Ishikawa (cell line): ENCODE measurements around the gene TRAPPC14.

Experiments used
- CEBPB ChIP-seq: IDR thresholded peaks from 2 replicates; pipeline ENCODE4 v1.6.1; 2012
- CREB1 ChIP-seq: IDR thresholded peaks from 2 replicates; pipeline ENCODE4 v1.6.1; 2012; ENCODE audit warnings: low read depth
- EGR1 ChIP-seq: IDR thresholded peaks from 2 replicates; pipeline ENCODE4 v1.6.1; 2012
- EP300 ChIP-seq: IDR thresholded peaks from 2 replicates; pipeline ENCODE4 v1.6.1; 2012; ENCODE audit warnings: borderline replicate concordance
- MAX ChIP-seq: IDR thresholded peaks from 2 replicates; pipeline ENCODE4 v1.6.1; 2012
- NFIC ChIP-seq: IDR thresholded peaks from 2 replicates; pipeline ENCODE4 v1.6.1; 2012
- TAF1 ChIP-seq: IDR thresholded peaks from 2 replicates; pipeline ENCODE4 v1.6.1; 2012; ENCODE audit warnings: low read depth, mild to moderate bottlenecking
- TCF12 ChIP-seq: IDR thresholded peaks from 2 replicates; pipeline ENCODE4 v1.6.1; 2012; ENCODE audit warnings: low read depth
- TEAD4 ChIP-seq: IDR thresholded peaks from 2 replicates; pipeline ENCODE4 v1.6.1; 2012
- USF1 ChIP-seq: IDR thresholded peaks from 2 replicates; pipeline ENCODE4 v1.6.1; 2012
- YY1 ChIP-seq: IDR thresholded peaks from 2 replicates; pipeline ENCODE4 v1.6.1; 2012; ENCODE audit warnings: low read depth
- ZBTB7A ChIP-seq: IDR thresholded peaks from 2 replicates; pipeline ENCODE4 v1.6.1; 2012; ENCODE audit warnings: low read depth

The TRAPPC14 gene

DNA sequence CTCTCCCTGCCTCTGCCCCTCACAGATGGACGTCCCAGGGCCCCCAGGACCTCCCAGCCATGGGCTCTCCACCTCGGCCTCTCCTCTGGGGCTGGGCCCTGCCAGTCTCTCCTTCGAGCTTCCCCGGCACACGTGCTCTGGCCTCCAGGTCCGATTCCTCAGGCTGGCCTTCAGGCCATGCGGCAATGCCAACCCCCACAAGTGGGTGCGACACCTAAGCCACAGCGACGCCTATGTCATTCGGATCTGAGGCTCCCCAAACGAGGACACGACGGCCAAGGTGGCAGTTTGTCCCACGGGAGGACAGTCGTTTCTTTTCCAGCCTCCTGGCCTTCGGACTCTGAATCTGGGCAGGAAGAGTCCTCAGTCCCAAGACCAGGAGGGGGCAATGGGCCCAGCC, 51.9 kb downstream of the TRAPPC14 start:
- TF ChIP-seq NFIC (no peak), MAX (no peak), USF1 (no peak), ZBTB7A (no peak)

- TF ChIP-seq CEBPB: no peak
- no peak for TF ChIP-seq TAF1
- no peak for TF ChIP-seq MAX
- no peak for TF ChIP-seq TCF12
- no peak for TF ChIP-seq YY1
- no peak for TF ChIP-seq EP300
- TF ChIP-seq TEAD4: no peak
- TF ChIP-seq USF1: no peak
- no peak for TF ChIP-seq NFIC
- TF ChIP-seq CREB1: no peak
- TF ChIP-seq ZBTB7A: no peak
- no peak for TF ChIP-seq EGR1
These were observed 53.0 kb downstream of the TRAPPC14 start for GRCh38 chr7:100105534-100105933.
